Right renal cortex interstitium (tissue), 3 donors: Measurements from ENCODE around the gene BCL11A. TPM values are rescaled to one million over a fixed set of nuclear protein-coding genes. Genes with fewer than 3 reads are reported as not detected.

ENCODE experiments used
- DNase-seq, 3 donors: peaks; one replicate each; pipeline ENCODE4 v3.0.0-alpha.2; 2013; ENCODE audit warnings: low read depth in 3 of 3, low spot score in 2 of 3
- polyA plus RNA-seq, 3 donors: library from polyadenylated mRNA; unstranded; fragments of 120-200 nt; gene quantifications; one replicate each; pipeline ENCODE4 v1.2.1, GENCODE V29; 2013; ENCODE audit not compliant: insufficient read length in 3 of 3

BCL11A gene
- polyA plus RNA-seq, 3 donors, result 9.9 to 11.7 (median 10.9) TPM

DNA sequence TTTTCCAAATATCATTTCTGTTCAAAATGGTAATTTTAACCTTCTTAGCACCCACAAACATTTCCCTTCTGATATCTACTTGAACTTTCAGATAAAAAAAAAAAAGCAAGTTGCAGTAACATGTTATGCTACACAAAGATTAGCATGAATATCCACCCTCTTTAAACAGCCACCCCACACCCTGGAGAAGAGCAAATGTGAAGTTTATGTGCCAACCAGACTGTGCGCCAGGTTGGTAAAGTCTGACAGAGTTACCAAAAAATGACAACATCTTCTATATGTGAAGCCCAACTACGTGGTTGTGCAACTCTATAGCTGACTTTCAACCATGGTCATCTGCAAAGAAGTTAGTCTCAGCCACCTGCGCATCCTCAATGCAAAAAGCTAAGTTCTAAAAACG is 62.6 kb downstream of the BCL11A start:
- no peak for DNase-seq

DNA sequence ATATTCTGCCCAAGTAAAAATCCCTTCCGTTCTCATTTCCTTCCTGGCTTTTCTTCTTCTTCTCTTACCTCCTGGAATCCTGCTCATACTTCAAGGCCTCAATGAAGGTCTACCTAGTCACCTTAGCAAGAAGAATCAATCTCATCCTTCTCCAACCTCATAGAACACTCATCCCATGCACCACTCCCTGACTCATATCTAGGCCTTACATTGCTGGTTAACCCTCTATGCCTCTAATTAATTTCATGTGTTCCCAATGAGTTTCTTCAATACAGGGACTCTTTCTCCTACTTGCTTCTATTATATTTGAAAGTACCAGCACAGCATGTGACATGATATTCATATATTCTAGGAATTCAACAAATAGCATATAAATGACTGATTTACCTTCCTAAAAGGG is 63.0 kb downstream of the BCL11A start:
- no peak for DNase-seq

DNA sequence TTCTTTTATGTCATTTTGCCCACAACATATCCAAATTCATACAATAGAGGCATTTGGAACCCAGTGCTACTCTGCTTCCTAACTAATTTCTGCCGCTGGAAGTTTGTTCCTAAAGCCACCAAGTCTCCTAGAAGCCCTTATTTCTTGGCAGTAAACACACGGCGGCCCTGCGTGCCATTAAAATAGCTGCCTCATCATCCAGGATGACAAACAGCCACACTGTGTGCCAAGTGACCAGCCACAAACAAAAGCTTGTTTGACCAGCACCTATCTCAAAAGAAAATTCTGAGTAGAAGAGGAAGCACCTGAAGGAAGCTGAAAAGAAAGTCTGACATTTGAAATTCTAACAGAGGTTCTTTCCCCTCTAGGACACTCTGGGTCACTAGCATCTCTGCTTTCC is 64.2 kb downstream of the BCL11A start:
- no peak for DNase-seq

DNA sequence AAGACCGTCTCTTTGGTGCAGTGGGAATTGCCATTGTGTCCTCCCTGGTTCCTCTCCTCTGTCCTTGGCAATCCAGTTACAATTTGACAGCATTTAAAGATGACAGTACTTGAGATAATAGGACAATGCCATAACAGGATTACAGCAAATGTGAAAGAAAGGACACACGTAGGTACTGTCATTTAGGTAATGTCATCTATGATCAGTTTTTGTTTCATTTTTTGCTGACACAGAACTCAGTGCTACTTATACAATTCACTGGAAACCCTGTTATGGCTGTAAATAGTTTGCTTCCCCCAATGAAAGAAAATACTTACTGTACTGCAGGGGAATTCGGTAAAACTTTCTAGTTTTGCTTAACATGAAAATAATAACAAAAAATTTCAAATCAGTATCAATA is 65.2 kb downstream of the BCL11A start:
- DNase-seq, result no peak

DNA sequence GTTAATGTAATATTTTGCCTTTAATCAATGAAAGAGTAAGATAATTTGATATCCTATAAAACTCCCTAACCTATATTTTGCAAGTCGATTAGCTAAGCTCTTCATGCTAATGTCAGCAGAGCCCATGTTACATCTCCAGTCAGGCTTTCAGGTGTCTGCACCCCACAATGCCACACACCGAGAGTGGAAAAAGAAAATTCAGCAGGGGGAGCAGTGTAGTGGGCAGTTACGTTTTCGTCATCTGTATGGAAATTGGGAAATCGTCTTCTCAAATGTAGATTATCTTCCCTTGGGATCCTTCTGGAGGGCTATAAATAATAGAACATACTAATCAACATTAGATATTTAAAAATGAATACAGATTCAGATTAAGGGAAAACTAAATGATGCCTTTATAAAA is 66.3 kb downstream of the BCL11A start:
- no peak for DNase-seq

DNA sequence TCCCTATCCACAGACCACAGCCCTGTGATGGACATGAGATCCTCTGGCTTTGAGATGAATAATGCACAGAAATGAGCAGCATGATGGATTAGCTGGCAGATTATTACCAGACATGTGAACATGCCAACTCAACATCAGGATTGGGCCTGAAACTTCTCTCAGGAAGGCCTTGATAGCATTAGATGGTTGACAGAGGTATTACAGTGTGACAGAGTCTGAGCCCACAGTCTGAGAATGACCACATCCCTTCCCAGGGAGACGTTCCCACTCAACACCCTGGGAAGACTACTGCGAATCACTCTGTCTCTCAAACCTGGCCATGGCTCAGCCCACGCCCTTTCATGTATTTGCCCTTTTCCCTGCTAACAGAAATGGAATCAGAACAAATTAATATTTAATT is 66.9 kb downstream of the BCL11A start:
- DNase-seq, result no peak

DNA sequence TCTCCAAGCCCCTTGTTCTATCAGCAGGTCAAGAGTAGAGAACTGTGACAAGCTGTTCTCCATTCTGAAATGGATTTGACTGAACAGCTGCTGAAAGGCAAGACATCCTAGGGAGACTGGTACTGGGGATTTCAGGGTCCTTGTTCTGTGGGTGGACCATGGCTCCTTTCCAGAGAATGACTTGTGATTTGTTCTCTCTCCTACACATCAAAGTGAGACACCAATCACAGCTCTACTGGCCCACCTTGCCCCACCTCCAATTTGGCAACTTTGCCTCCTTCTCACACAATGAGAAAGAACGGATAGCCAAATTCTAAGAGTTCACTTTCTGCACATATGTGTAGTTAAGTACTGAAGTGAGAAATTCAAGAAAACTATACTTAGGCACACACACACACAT is 67.4 kb downstream of the BCL11A start:
- DNase-seq, result no peak

DNA sequence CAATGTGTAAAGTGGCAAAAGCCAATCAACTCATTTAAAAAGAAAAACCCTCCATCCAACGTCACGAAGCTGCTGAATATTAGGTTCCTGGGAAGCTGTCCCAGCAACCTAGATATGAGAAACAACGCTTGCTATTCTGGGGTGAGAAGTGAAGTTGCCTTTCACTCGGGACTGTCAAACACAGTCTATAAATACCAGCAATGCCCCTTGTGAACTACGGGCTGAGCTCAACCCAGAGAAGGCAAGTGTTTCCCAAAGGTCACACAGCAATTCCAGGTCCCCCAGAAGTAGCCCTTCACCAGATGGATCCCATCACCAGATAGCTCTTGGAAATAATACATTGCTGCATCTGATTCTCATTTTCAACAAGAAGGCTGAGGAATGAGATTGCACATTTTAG is 67.9 kb downstream of the BCL11A start:
- DNase-seq, result no peak

DNA sequence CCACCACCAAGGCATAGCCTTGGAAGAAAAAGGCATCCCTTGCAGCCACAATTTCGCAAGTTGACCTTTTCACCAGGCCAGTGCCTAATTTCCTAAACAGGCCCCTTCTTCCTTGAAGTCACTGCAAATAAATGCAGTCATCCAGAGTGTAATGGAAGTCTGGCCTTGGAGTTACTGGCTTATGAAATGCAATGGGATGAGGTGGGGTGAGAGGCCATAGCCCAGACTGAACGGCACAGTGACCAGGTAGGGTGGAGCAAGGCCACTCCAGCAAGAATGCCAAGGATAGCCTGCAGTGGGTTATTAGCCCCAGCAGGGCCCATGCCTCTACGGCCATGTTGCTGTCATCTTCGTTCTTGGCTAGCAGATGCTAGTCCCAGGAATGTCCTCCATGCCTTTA is 68.4 kb downstream of the BCL11A start:
- DNase-seq, result no peak

DNA sequence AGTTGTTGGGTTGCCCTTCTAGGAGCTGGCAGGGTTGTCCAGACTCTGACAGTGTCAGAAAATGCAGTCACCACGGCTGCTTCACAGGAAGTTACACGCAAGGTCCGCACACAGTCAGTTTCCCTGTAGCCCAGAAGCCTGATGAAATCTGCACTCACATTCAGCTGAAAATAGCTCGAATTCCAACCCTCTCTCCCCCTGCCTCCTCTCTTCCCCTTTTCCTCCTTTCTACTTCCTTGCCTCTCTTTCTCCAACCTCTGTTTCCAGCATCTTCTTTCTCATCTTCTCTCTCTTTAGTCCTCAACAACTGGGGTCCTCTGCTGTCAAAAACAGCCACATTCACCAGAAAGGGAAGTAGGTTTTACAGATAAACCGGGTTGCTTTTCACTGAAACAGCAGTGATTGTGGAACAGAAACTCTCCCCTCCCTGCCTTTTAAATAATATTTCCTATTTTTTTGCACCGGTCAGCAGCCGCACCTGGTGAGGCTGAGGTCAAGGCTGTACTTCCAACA is 69.3 kb downstream of the BCL11A start:
- no peak for DNase-seq

DNA sequence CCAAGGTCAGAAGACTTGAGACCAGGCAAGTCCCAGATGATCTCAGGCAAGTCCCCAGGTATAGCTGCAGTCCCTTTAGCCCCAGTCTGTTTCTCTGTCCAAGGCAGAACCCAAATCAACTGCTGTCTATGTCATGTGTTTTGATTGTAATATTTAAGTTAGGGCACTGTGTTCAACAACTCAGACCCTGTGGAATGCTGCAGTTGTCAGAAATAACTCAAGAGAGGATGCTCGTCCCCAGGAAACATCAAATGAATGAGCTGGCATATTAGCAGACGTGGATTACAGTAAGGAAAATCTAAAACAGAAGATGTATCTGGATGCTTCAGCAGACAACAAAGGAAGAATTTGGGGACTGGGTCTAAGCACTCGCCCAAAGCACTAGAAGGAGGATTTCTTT is 70.1 kb downstream of the BCL11A start:
- no peak for DNase-seq

DNA sequence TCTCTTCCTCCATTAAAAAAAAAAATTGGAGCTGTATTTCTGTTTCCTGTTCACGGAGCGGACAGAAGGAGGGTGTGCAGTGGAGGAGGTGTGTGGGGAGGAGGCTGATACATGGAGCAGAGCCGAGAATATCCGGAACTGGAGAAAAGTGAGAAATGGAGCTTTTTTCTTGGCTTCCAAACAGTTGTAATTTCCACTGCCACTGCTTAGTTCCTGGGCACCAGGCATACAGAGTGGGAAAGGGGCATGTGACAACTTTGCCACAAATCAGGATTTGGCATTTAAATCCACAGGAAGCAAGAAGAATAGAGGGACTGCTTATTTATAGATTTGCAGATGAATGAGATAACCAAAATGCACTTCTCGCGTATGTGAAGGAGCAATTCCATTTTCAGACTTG is 71.2 kb downstream of the BCL11A start:
- DNase-seq, result no peak

DNA sequence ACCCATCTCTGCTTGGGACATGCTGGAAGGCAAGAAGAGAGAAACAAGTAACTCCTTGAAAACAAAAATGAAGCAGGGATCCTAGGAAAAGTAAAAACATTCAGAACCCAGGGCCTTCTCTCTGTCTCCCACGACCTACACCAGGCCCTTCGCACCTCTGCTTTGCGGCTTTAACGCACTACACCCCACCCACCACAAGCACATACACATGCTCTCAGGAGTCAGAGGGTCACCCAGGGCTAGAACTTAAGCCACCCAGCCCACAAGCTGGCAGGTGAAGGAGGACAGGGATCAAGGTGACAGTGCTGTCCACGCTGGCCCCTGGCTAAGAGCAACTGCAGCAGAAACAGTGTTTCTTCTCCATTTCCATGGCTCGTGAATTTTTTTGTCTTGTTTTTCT is 72.2 kb downstream of the BCL11A start:
- DNase-seq, result no peak

DNA sequence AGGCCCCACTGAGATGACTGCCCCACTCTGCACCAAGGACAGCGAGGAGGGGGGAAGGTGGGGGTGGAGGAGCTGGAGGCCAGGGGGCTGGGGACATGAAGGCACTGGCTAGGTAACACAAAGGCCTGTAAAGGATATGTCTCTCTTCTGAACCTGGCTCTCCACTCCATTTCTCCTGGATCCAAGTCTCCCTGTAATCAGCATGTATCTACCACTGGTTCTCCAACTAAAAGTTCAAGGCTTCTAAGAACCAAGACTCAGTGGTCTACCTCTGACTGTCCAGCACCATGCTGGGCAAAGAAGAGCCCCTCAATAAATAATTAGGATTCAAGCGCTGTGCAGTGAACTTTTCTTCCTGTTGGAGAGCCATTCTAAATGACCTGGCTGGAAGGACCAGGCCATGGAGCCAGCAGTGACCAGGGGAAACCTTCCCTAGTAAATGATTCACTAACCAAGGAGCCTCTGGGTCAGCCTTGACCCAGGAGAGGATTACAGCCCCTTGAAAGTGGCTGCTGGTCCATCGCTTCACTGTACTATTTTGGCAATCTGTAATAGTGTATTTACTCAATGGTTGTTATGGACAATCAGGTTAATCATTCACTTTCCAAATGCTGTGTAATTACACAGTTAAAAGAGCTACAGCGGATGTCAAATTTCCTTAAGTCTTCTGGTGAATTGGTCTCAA is 73.2 kb downstream of the BCL11A start:
- DNase-seq, result no peak

DNA sequence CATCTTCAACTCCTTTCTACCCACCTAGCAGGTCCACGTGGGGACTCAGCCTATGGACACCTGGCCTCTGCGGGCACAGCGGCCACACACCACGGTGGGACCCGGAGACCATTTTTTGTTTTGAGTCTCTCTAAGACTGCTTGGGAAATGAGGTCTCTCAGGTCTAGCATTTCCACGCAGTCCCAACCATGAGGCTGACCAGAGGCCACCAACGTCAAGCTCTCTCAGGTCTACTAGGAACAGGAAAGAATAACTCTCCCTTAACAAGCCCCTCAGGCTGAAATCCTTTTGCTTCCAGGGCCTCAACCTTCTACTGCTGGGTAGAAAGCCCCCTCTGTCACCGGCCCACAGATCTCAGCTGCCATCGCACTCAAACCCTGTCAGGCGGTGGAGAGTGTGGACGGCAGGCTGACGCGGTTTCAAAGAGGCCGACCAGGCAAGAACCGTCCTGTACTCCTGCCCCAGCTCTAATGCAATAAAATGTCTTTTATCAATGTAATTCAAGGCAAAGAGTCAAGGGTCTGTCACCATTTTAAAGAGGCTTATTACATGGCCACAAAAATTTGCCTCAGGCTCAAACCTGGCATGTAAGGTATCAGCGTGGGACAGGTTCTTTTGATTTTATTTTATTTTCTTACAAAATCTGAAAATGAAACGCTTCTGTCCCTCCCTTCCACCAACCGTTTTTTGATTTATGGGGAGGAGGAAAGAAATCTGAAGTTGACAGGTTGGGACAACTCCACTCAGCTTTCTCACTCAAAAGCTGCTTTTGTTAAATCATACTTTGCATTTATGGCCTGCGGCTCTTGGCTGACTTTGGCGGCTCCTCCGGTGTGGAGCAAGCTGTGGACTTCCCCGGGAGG is 74.0 kb downstream of the BCL11A start:
- DNase-seq, result no peak

DNA sequence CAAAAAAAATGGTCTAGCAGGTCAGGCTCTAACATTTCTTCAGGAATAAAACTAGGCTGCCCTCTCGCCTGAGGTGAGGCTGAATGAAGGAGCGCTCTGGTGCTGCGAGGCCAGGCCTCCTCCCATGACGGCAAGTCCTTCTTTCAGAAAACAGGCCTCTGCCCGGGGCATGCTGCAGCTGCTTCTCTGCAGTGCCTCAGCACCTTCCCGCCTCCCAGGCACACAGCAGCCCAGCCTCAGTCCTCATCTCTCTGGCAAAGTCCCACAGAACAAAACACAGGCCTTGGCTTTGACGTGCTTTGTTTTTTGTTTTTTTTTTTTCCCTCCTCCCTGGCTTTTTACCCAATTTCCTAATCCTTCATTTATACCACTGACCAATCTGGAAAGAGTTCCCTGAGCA is 74.8 kb downstream of the BCL11A start:
- no peak for DNase-seq

DNA sequence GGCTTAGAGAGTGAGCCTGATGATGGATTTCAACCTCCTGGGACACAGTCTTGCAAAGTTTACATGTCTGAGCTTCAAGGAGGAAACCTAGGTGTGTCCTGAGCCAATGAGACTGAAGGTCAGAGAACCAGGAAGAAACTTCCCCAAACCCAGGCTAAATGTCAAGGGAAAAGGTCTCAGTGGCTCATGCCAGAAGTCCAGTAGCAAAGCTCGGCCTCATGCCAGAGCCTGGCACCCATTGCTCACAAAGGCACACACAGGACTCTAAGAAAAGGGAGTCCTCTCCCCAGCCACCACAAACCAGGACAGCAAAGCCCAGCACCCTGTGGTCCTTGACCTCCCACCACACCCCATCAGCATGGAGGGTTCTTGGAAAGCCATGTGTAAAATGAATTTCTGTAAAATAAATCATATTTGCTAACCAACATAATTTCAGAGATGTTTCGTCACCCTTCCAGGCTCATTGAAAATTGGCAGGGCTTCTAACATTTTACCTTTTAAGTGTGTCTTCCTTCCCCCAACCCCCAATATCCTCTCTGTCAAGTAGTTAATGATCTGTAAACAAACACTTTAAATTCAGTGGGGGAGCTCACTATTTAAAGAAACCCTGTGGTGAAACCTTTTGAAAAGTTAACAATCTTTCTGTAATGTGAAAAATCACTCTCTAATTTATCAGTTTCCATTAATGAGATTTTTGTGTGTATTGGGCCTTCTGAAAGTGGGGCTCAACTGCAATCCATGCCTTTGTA is 77.1 kb downstream of the BCL11A start:
- no peak for DNase-seq

DNA sequence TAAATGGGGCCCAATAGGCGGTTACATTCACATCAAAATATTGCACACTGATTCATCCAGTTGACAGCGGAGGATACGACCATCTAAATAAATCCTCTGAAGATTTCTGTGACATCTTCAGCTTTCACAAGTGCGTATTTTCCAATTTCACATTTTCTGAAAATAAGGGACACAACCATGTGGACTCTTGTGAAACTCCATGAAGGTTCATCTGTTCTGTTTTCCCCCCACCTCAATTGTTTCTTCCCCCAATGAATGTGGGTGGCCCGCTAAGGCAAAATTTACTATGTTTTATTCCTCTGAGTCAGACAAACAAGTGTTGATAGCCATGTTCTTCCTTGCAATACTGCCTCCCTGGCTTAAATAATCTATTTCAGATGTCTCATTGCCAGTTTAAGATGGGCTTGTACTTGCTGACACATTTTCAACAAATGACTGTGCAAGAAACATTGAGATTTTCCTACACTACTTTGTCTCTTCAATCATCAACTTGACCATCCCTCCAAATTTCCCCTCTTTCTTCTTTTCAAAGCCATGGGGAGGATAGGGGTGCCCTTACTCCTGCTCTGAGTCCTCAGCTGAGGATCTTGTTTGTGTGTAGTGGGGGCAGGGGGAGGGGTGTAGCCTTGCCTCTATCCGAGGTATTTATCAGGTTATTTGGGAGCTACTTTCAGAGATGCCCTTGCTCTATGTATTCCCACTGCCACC is 78.2 kb downstream of the BCL11A start:
- no peak for DNase-seq

DNA sequence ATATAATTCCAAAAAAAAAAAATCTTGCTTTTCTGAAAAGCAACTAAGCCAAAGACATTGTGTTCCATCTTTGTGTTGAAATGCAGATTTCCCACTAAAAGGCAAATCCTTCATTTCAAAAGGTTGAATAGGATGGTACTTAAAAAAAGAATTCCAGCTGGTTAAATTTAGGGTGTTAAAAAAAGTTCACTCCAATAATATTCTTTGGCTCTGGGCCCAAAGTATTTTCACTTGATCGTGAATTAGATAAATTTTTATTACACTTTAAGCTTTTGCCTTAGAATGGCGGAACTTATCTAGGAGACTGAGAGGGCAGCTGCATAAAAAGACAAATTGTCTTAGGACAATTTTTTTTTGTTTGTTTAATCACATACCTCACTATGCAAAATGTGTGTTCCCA is 79.2 kb downstream of the BCL11A start:
- no peak for DNase-seq

DNA sequence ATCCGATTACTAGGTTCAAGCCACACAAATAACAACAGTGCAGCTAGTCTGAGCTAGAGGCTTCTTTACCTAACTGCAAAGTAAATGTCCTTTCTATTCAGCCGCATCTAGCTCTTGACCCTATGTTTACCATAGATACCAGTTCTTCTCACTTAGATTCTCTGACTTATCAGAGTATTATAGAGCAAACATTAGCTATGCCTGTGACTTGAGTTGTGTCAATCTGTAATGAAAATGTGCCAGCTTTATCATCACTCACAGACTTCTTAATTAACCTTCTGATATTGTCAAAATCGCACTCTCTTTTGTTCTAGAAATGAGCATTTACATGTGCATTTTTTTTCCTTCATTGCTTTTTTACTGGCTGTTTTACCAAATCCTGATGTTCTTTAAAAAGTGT is 79.9 kb downstream of the BCL11A start:
- no peak for DNase-seq
